Fibroblast of villous mesenchyme (primary cell): Measurements from ENCODE around the gene EGFL7. TPM values are rescaled to one million over a fixed set of nuclear protein-coding genes. Genes with fewer than 3 reads are reported as not detected.

Experiments
- DNase-seq: peaks from one replicate; pipeline ENCODE4 v3.0.0-alpha.2; 2010; ENCODE audit warnings: low read depth
- H3K4me3 ChIP-seq: 2 replicates; pipeline ENCODE4 v1.5.1; 2011; ENCODE audit warnings: low read depth, mild to moderate bottlenecking, low read length
- total RNA-seq: library from RNA; depleted of rRNA; stranded (reverse); fragments of >200 nt; gene quantifications from 2 replicates; pipeline ENCODE4 v1.2.3, GENCODE V29; 2012
- TF ChIP-seq, protein P1 (sequence below): IDR thresholded peaks from 2 replicates; pipeline ENCODE4 v1.5.1; 2012; ENCODE audit warnings: low read depth, mild to moderate bottlenecking, low read length; ENCODE audit not compliant: insufficient read depth

Gene EGFL7
- total RNA-seq, 1 donor: 9.9 TPM

DNA sequence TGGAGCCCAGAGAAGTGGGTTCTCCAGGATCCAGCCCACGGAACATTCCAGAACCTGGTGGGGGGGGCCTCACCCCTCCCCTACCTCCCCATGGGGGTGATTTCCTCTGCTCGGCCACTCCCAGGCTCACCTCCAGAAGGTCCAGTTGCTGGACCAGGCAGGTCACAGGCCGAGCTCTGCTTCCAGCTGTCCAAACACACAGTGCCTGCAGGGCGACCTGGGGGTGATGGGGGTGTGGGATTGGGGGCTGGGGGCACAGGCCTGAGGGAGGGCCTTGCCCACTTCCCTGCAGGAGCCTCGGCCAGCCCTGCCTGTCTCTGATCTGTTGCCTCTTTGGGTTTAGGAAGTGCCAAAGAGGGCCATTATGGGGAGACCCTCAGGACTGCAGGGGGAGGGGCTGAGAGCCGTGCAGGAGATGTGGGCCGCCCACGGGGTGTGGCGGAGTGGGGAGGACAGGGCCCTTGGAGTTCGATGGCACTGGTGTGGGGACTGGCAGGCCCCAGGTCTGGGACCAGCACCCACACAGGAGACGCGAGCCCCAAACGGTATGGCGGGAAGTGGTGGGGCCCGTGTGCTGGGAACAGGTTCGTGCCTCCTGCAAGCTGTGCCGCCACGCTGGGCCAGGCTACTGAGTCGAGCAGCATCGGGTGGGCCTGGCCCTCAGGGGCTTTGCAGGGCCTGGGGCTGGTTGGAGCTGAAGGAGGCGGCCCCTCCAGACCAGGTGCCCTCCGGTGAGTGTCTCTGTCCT lies 45.6 kb upstream of the EGFL7 start:
- no peak overlapping the region for H3K4me3 ChIP-seq
- TF ChIP-seq, protein P1, sequence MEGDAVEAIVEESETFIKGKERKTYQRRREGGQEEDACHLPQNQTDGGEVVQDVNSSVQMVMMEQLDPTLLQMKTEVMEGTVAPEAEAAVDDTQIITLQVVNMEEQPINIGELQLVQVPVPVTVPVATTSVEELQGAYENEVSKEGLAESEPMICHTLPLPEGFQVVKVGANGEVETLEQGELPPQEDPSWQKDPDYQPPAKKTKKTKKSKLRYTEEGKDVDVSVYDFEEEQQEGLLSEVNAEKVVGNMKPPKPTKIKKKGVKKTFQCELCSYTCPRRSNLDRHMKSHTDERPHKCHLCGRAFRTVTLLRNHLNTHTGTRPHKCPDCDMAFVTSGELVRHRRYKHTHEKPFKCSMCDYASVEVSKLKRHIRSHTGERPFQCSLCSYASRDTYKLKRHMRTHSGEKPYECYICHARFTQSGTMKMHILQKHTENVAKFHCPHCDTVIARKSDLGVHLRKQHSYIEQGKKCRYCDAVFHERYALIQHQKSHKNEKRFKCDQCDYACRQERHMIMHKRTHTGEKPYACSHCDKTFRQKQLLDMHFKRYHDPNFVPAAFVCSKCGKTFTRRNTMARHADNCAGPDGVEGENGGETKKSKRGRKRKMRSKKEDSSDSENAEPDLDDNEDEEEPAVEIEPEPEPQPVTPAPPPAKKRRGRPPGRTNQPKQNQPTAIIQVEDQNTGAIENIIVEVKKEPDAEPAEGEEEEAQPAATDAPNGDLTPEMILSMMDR: no peak
- DNase-seq: no peak

DNA sequence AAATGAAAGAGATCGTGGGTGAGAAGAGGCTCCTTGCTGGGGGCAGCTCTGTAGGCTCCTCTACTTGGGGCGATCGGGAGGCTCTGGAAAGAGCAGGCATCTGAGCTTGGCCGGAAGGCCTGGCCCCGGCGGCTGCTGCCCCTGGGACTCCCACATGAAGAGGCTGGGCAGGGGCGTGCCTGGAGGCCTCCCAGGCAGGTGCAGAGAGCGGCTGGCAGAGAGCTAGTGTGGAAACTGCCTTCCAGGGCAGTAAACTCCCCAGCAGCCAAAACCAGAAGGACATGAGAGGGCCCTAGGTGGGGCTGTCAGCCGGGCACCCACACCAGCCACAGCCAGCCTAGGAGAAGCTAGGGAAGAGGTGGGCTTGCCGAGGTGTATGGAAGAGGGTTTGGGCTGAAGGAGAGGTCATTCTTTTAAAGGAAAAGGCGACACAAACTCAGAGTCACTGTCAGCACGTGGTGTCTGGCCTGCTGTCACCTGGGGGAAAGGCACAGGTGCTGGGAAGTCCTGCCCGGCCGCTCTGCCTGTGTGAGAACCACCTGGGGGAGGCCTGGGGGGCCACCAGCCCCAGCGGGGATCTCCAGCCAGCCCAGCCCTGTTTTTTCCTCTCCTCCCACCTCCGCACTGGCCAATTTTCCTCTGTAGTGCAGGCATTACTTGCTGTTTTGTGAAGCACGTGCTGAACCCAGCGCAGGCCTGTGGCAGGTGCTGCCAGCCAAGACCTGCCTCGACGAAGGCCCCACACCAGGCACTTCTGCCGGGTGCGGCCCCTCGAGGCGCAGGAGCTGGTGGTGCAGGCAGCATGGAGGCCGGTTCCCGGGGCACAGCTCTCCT lies 44.8 kb upstream of the EGFL7 start:
- DNase-seq: no peak
- TF ChIP-seq, protein P1: no peak
- H3K4me3 ChIP-seq: no peak overlapping the region

- DNase-seq: no peak
- TF ChIP-seq, protein P1: no peak
- H3K4me3 ChIP-seq: no peak overlapping the region
Observed at GRCh38 chr9:136618580-136619547, 43.9 kb upstream of the EGFL7 start.

DNA sequence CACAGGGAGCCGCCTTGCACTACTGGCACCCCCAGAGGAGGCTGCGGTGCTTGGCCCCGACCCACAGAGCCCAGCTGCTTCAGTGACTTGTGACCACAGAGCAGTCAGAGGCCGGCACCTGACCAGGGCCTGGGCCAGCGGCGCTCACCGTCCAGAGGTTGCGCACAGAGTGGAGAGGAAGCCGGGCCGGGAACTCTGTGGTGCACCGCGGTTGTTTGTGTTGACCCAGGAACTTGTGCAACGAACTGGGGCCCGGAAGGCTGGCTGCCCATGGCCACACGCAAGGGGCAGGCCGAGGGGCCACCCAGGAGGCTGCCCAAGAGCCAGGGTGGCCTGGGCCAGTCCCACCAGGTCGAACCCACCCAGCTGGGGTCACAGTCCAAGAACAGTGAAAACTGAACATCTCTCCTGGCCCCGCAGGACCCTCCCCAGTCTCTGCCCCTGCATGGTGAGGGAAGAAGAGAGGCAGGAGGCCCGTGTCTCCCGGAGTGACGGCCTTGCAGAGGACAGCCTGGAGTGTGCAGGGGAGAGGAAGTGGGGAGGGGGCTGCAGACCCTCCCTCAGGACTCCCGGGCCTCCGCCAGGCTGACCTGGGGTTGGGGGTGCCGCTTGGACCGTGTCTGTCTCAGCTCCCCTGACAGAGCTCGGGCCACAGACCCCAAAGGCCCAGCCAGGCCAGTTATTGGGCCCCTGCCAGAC lies 42.8 kb upstream of the EGFL7 start:
- TF ChIP-seq, protein P1: no peak
- peak; percentile 69 for DNase-seq
- no peak overlapping the region for H3K4me3 ChIP-seq

GRCh38 chr9:136620441-136621018 lies 42.2 kb upstream of the EGFL7 start:
- DNase-seq: no peak
- TF ChIP-seq, protein P1: no peak
- H3K4me3 ChIP-seq: no peak overlapping the region
